IPS-18c (cell line): Measurements from ENCODE around the gene FAM13A.

Experiments used
- H3K4me3 ChIP-seq: 2 replicates; pipeline ENCODE4 v1.7.0; 2013; ENCODE audit warnings: low read depth, mild to moderate bottlenecking, low read length, moderate library complexity; ENCODE audit not compliant: insufficient read depth
- H3K9me3 ChIP-seq: one replicate; pipeline ENCODE4 v1.6.1; 2013; ENCODE audit warnings: mild to moderate bottlenecking, low read length, moderate library complexity; ENCODE audit not compliant: control insufficient read depth, insufficient read depth

Gene FAM13A

DNA sequence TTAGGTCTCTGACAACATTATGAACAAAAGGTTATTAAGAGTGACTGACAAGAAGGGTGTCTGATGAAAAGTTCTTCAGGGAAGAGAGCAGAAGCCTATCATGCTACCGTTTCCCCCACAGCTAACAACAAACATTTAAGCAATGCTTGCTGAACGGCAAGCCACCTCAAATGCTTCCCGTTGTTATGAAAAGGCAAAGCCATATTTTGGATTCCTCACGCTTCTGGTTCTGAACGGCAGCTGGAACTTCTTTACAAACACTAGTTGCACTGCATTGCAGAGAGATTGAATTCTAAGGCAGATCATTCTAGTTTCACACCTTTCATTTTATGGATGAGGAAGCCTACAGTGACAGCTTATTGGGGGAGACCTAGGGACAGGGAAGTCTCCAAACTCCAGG lies 310.8 kb downstream of the FAM13A start:
- Histone ChIP-seq H3K9me3 (no peaks in the 10 kb centered on the region), H3K4me3 (no peak overlapping the region)

DNA sequence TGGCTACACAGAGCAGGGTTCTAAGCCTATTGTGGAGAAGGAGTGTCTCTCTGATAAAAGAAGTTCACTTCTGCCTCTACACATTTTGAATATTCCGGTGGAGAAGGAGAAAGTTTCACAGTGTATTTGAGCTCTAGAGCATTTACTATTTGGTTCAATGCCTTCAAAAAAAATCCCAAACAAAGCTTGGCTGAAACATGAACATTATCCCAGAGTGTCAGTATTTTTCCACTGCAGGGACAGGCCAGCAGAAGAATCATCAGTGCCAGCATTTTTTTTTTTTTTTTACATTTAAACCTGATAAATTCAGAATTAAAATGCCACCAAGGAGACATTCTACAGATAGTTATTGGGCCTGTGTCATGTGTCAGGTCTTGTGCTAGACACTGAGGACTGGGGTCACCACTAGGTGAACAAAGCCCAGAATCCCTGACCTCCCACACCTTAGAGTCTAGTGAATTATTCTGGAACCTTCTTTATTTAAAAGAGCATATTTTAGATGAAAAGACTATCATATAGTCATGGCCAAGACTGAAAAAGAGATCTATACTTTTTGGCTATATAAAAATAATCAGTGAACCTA lies 311.3 kb downstream of the FAM13A start:
- Histone ChIP-seq H3K4me3 (no peak overlapping the region), H3K9me3 (no peaks in the 10 kb centered on the region)

DNA sequence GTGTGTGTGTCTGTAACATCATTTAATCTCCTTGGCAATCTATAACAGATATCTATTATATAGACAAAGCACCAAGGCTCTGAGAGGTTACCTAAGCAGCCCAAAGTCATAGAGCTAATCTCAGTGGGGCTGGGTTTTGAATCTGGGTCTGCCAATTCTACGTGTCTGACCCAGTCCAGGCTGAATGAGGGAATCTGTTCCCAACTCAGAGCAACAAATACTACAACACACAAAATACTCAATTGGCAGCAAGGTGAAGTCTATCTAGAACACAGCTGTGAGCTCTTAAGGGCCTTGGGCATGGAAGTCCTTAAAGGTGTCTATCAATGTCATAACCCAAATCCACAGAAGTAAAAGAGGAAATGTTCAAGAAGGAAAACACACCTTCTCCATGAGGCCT lies 311.8 kb downstream of the FAM13A start:
- Histone ChIP-seq H3K9me3 (no peaks in the 10 kb centered on the region), H3K4me3 (no peak overlapping the region)

DNA sequence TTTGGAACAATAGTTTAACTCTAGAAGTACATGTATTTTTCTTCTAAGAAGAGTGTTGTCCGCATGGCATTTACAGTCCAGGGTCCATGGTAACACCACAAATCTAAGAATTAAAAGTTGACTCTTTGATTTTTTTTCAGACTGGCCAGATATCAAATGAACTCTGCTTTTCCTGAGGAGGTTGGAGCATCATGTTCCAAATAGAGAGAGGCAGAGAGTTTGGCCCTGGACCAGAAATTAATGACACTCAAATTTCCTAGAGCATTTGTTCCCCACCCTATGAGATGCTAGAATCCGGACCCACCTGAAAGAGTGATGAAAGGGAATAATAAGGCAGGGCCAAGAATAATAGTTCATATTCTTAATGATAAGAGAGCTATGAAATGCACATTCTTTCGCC lies 312.4 kb downstream of the FAM13A start:
- Histone ChIP-seq H3K9me3 (no peaks in the 10 kb centered on the region), H3K4me3 (no peak overlapping the region)

DNA sequence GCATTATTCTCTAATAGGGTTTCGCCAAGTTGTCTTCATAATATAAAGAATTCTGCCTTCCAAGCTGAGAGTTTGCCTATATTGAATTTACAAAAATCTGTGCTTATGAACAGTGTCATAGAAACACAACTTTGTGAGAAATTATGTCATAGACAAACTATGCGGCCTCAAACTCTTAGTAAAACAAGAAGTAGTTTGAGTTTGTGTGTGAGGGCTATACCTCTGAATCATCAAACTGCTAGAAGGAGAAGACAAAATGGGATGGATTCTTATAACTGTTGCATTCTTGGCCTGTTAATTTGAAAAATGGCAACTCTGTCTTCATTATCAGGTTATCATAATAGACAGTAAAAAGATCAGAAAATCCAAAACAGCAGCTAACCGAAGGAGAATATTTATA lies 313.3 kb downstream of the FAM13A start:
- Histone ChIP-seq H3K9me3 (no peaks in the 10 kb centered on the region), H3K4me3 (no peak overlapping the region)

DNA sequence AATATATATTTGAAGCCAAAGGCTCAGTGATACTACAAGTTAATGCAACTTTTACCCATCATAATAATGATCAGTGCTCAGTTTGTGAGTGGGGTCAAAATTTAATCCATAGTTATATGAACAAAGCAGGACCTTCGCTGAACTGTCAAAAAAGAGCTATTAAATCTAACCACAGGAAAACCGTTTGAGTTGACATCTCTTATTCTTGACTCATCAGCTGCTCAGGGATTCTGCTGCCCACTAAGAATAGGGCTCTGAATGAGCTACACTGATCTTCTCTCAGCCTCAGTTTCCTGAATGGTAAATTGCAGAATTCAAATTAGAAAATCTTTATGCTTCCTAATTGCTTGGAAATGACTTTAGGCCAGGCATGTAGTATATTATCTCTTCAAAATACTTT lies 314.4 kb downstream of the FAM13A start:
- H3K4me3 ChIP-seq: no peak overlapping the region
- H3K9me3 ChIP-seq: no peaks in the 10 kb centered on the region

DNA sequence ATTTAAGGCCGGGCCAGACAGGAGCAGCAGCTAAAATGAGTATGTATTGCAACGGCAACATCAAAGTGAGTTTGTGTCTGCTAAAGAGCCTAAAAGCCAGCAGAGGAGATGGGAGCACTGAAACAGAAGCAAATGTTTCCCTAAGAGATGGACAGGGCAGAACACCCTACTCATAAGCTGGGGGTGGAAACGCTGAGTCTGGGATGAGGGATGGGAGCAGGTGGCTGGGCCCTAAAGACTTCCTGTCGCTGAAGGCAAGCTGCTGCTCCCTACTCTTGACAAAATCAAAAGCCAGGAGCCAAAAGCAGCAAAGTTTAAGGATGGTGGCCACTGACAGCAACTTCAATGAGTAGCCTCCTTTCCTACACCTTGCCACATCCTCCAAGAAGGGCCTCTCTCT lies 318.8 kb downstream of the FAM13A start:
- no peaks in the 10 kb centered on the region for H3K9me3 ChIP-seq
- no peak overlapping the region for H3K4me3 ChIP-seq

DNA sequence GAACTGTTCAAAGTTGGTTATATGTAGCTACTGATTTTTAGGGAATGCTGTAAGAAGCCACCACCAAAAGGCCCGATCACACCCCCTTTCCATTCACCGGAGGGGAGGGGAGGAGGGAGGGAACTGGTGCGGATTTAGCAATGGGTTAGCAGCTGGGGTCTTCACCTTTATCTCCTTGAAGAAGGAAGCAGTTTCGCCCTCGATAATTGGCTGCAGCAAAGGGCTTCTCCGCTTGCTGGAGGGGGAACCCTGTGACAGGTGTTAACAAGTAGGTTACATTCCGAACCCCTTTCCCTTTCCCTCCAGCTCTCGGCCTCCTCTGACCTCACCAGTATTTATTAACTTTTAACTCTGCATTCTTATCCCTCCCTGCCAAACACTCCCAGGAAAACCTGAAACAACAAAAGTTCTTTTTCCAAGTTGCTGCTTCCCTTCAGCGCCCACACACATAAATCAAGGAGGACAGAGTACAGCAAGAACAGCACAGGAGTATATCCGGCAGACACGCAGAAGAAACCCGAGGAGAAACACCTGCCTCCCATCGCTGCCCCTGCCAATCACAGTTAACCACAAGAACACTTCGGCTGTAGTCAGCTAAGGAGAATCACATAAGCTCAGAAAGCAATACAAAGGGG lies 319.6 kb downstream of the FAM13A start:
- no peaks in the 10 kb centered on the region for H3K9me3 ChIP-seq

DNA sequence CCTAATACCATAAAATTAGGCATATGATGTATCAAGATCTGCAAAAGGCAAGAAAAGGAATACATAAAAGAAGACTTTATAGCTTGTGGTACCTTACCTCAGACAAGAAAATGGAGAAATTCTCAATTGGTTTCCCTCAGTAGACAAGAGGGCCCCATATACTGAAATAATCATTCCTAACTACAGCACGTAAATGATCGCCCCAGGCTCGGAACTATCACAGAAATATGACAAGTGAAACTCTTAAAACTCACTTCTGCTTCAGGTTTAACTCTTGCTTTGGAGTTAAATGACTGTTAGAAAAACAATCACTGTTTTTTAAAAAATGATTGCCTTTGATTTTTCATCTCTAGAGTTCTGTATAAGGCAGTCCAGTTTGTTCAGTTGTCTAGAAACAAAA lies 320.7 kb downstream of the FAM13A start:
- no peaks in the 10 kb centered on the region for H3K9me3 ChIP-seq
- no peak overlapping the region for H3K4me3 ChIP-seq

More for the DNA sequence above, 319.6 kb downstream of the FAM13A start:
- no peak overlapping the region for H3K4me3 ChIP-seq

DNA sequence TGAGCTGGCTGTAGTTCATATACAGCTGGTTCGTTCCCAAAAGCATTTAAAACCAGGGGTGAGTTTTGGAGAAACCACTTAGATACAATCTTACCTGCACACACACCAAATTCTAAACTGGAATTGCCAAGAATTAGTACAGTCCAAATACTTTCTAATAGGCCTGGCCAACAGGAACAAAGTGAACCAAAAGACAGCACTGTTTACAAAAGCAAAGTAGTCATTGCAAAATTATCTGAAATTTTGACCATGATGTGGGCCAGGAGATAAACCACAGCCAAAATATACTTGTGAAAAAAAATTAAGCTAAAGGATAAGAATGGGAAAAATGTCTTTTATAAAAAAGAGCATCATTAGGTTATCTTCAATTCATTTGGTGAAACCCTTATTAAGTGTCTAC lies 321.4 kb downstream of the FAM13A start:
- H3K9me3 ChIP-seq: no peaks in the 10 kb centered on the region
- H3K4me3 ChIP-seq: no peak overlapping the region

DNA sequence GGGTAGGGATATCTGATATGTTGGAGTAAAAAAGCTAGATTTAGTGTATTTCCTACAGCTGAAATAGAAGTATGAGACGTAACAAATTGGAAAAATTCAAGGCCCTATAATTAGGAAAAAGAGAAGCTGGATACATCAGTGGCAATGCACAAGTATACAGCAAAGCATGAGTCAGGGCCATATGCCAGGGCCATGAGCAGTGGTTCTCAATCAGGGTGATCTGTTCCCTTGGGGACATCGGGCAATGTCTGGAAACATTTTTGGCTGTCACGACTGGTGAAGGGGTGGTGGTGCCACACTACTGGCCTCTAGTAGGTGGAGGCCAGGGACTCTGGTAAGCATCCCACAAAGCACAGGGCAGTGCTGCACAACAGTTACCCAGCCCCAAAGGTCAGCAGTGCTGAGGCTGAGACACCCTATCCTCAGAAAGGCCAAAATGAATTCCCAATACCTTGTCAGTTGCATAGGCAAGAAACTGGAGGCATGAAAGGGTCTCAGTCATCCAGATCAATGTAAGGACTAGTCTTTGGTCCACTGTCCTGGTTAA lies 322.5 kb downstream of the FAM13A start:
- no peak overlapping the region for H3K4me3 ChIP-seq

DNA sequence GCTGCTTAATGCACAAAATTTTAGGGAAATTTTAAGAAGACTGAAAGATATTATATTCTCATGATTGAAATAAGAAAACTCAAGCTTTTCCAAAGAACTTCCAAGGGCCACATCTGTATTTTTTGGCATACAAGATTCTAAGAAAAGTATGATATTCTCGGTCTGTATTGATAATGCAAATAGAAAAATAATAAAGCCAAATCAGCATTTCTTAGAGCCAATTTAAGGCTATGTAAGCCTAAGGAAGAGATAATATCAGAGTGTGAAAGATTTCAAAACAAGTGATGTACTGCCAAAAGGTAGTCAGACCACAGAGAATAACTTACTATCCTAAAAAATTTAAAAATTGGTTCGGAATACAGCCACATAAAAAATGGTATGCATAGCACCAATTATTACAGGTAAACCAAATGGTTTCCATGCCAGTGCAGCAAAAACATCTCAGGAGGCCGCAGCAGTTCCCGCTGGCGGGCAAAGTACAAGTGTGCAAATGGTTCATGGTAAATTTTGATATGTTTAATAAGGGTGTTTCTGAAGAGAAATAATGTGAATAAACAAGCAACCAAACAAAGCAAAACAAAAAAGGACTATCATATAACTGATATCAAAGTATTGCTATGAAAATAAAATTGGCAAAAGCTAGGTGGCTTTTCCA lies 324.1 kb downstream of the FAM13A start:
- H3K9me3 ChIP-seq: no peaks in the 10 kb centered on the region
- no peak overlapping the region for H3K4me3 ChIP-seq

More for the DNA sequence above, 322.5 kb downstream of the FAM13A start:
- H3K9me3 ChIP-seq: no peaks in the 10 kb centered on the region

DNA sequence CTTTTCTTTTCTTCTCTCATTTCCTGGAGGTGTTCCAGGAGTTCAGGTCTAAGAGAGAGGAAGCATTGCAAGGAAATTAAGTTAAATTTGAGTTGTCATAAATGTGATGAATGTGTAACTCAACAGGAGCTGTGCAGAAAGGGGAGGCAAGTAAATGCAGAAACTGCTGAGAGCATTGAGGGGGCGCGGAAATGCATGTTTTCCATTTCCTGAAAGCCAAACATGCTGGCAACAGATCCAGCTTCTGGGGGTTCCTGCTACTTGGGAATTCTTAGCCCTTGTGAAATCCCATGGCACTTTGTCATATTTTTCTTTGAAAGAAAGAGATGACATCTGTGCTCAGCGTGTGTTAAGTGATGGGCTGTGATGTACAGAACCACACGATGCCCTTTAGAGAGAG lies 325.6 kb downstream of the FAM13A start:
- no peak overlapping the region for H3K4me3 ChIP-seq
- H3K9me3 ChIP-seq: no peaks in the 10 kb centered on the region

DNA sequence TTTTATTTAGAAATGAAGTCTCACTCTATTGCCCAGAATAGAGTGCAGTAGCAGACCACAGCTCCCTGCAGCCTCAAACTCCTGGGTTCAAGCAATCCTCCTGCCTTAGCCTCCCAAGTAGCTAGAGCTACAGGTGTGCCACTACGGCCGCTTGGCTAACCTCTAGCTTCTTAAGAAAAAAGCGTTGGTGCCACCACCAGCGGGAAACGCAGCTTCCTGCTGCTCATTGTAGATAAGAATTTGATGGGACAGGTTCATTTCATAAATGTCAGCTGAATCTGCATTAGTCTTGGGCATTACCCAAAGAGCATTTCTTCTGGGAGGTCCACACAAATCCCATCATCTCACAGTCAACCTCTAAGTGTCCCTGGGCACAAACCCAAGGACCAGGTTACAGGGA lies 326.2 kb downstream of the FAM13A start:
- no peak overlapping the region for H3K4me3 ChIP-seq
- no peaks in the 10 kb centered on the region for H3K9me3 ChIP-seq

DNA sequence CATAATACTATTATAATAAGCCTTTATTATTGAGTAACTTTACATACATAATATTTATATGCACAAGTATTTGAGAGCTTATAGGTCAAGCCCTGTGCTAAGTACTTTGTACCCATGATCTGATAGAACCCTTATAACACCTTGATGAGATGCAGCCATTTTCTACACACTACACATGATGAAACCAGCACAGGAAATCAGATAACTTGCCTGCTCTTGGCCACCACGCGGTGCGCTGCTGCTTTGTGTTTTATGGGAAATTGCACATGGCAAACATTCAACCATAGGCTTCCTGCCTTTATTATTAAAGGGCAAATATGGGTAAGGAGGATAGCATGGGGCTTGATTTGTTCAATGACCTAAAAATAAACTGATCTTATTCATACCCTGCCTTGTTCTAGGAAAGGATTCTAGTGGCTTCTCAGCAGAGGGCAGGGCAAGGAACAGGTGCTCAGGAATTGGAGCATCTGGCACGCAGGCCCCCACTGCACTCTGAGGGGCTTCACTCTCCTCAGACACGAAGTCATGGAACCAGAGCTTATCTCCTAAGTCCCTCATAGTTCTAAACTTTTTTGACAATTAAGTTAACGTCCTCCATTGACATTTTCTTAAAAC lies 327.7 kb downstream of the FAM13A start:
- Histone ChIP-seq H3K4me3 (no peak overlapping the region), H3K9me3 (no peaks in the 10 kb centered on the region)

DNA sequence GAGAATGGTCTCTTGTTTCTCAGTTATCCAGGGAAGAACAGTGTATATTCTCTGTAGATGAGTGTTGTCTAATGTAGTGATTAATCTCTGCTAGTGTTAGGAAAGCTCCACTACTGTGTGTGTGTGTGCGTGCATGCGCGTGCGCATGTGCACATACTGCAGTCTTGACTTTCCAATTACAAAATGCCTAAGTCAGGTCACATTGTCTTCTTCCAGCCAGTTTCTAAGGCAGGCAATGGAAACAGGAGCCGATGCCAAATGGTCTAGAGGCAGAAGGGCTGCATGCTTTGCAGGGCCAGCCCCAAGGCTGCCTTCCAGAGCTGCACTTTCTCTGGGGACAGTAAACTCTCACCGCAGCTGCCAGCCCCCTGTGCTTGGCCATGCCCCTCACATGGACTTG lies 328.8 kb downstream of the FAM13A start:
- Histone ChIP-seq H3K4me3 (no peak overlapping the region), H3K9me3 (no peaks in the 10 kb centered on the region)

DNA sequence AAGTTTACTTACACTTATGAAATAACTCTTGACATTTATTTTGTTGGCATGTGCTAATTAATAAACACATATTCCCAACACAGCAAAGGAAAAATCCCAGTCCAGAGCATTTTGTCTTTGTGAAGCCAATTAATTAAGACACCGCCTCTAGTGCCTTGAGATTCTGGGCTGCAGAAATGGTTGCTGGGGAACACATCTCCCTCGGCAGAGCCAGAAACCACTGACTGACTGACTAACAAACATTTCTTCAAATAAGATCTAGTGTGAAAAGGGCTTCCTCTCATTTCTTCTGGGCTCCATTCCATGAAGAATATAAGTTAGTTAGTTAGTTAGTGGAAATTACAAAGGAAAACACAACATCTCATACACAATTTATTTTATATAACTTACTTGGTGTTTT lies 331.0 kb downstream of the FAM13A start:
- Histone ChIP-seq H3K9me3 (no peaks in the 10 kb centered on the region), H3K4me3 (no peak overlapping the region)

DNA sequence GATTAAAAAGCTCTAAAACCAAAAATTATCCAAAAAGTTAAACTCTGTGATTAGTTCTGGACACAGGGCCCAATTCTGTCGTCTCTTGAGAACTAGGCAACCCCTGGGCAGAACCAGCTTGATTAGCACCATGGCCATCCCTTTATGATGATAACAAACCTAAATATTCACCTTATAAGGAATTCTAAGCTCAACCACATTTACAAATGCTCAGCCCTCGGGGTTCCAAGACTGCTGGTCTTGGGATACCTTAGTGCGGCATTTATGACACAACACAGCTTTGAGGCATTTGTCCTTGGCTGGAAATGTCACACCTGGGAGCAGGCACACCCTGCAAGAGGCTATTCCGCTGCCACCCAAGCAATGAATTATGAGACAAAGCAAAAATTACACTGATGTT lies 331.8 kb downstream of the FAM13A start:
- Histone ChIP-seq H3K4me3 (no peak overlapping the region), H3K9me3 (no peaks in the 10 kb centered on the region)
